HG03378 (cell line): Measurements from ENCODE around the gene EFNB1.

Source experiments
- ATAC-seq: cut with Tn5 transposase; IDR thresholded peaks from one replicate; pipeline ENCODE4 v1.9.1; 2021; ENCODE audit warnings: mild to moderate bottlenecking, moderate library complexity; ENCODE audit not compliant: unreplicated experiment

The EFNB1 gene

DNA sequence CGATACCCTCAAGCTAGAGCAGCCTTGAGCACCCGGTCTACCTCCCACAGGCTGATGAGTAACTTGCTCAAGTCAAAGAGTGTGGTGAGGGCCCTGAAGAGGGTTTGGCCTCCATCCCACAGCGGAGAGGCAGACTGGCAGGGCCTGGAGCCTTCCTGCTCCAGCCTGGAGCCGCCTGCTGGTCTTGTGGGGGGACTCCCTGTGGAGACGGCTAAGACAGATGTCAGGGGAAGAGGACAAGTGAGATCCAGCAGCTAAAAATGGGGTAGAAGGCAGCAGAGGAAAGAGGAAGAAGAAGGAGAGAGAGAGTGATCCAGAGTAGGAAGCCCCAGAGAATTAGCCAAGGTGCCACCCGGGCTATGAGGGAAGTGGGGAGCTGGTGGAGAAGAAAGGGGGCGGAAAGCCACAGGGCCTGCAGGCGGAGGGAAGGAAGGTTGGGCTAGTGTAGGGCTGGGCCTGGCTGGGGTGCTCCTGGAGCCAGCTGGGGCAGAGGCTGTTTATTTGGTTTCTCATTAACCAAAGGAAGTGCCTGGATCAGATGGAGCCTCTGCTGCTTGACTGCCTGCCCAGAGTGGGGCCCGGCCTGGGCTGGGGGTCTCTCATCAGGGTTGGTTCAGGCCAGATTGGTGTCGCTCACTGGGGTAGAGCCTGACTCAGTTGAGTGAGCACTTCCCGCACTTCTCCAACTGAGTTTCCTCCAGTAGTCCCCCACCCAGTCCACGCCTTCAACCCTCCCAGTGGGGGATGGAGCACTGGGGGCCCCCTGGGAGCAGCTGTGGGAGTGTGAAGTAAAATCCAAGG, 14.2 kb downstream of the EFNB1 start:
- ATAC-seq: no peak

DNA sequence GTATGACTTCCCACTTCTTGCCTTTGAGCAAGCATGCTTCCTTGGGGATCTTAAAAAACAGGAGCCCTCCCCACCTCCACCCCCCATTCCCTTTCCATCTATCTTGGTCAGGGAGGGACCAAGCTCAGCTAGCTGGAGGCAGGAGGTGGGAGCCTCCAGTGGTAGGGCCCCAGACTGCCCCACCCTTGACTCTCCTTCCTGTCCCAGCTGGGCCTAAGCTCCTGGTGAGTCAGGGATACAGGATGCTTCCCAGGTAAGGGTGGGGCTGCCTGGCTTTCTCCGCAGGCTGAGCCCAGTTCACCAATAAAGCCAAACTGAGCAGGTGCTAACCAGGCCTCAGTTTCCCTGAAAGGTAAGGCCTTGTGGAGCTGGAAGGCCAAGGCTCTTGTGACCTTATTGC, 15.2 kb downstream of the EFNB1 start:
- ATAC-seq: no peak

DNA sequence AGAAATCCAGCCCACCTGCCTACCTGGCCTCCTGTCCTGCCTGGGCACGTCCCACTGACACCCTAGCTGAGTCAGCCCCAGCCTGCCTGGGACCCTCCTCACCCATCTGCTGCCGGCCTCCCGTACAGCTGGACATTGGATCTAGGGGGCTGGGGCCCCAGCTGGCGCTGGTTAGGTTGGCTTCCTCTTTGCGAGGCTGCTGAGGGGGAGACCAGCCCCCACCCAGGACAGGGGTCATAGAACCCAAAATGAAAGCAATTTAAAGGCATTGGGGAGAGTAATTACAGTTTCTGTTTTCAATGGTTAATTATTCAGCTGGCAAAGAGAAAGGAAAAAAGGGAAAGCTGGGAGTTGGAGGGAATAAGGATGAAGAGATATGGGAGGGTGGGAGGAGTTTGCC, 15.8 kb downstream of the EFNB1 start:
- no peak for ATAC-seq

DNA sequence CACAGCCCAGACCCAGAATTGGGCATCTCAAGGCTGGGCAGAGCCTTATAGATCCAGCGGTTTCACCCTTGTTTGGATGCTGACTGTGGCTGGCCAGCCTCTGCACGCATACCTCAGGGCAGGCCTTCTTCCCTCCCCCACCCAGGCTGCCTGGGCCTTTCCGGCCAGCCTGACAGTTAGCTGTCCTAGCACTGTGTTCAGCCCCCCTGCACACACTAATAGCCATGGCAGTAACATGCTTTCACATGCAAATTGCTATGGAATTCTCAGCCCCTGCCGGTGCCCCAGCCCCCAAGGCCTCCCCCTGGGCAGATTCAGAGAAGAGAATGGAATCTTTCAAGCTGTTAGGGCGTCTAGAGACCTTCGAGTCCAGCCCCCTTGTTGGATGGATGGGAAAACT, 17.7 kb downstream of the EFNB1 start:
- ATAC-seq: no peak

DNA sequence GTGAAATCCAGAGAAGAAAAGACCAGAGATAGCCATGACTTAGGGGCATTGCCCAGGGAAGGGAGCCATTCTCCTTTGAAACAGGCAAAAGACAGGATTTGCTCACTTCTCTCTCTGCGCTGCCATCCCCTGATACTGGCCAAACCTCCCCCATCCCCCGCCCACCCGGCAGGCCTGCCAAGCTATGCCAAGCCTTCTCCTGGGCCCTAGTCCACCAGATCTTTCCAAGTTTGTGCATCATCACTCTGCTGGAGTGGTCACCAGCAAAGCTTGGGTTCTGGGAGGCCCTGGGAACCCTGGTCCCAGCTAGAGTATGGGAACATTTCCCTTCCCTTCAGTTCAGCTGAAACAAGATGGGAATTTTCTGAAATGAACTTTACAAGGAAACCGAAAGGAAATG, 18.4 kb downstream of the EFNB1 start:
- ATAC-seq: no peak

DNA sequence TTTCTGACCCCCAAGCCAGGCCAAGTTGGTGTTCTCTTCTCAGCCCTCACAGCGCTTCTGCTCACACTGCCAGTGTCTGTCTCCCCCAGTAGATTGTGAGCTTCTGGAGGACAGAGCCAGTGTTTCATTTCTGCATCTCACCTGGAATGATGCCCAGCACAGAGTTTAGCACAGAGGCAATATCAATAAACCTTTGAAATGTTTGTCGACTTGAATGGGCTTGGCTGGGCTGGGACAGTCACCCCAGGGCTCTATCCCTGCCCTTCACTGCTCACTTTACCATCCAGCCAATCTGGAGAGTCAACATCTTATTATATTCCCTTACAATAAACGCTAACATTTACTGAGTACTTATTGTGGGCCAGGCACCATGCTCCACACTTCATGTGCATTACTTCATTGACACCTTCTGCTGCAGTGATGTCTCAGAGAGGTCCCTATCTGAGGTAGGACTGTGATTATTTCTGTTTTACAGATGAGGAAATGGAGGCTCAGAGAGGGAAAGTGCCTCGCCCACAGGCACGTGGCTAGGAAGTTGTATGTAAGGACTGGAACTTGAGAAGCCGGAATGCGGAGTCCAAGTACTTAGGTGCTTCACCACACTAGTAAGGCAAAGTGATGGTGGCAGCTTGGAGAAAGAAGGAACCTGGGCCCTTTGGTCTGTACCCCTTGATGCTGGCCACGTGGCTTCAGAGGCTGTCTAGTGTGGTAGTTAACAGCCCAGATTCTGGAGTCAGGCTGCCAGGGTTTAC, 19.5 kb downstream of the EFNB1 start:
- ATAC-seq: no peak

DNA sequence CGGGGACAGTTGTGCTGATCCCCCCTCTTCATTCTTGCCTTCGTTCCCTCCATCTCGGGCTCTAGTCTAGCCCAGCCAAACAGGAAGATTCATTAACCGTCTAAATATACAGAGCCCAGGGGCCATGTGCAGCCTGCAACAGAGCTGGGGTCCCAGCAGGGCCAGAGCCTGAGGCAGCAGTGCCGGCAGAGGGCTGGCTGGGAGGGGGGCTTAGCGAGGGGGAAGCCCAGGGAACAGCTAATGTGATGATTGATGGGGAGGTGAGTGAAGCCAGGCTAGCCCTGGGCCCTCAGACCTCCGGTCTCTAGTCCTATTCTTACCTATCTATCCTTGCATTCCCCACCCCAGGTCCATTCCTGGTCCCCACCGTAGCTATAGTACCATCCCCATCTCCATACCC, 22.3 kb downstream of the EFNB1 start:
- ATAC-seq: no peak

DNA sequence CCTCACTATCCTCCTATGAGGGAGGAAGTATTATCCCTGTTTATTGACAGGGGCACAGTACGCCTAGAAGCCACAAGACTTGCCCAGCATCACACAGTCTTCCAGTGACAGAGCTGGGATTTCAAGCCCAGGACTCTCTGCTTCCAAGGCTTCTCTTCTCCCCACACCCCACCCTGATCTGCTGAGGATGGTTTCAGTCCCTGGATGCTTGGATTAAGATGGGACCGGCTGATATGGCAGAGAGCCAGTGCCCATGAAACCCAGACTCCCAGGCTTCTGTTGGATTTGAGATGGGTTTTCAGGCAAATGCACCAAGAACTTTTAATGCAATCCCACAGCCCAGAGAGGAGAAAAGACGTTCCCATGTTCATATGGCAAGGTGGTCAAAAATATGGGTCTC, 23.2 kb downstream of the EFNB1 start:
- no peak for ATAC-seq

DNA sequence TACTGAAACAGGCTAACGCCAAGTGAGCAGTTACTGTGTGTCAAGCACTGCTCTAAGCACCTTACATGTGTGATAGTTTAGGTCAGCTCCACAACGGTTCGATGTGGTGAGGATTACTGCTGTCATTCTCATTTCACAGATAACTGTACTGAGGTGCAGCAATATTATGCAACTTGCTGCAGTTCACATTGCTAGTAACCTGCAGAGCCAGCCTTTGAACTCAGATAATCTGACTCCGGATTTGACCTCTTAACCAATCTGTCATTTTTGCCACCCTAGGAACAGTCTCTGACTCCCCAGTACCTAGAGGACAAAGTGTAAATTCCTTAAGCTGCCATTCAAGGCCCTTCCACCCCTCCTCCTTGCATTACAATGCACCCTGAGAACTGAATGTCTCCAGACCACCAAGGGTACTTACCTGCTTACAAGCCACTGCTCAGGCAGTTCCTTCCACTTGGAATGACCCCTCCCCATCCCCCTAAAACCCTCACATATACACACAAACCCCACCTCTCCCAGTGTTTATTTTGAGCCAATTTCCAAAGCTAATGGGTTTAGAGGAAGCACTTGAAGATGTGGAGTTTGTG, 24.9 kb downstream of the EFNB1 start:
- ATAC-seq: no peak

DNA sequence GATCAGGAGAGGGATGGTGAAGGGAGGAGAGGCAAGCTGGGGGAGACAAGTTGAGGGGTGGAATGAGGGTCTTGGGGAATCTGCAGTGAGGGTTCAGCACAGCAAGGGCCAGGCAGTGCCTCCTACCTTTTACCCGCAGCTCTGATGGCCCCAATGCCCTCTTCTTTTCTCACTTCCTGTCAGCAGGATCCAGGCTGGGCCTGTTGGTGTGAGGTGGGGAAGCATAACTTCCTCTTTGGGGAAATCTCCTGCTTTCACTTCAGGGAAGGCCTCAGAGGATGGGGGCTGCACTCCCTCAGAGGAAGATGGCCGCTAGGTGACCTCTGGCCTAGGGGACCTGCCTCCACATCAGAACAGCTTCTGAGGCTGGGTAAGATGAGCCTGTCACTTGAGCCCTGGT, 36.5 kb downstream of the EFNB1 start:
- ATAC-seq: no peak

DNA sequence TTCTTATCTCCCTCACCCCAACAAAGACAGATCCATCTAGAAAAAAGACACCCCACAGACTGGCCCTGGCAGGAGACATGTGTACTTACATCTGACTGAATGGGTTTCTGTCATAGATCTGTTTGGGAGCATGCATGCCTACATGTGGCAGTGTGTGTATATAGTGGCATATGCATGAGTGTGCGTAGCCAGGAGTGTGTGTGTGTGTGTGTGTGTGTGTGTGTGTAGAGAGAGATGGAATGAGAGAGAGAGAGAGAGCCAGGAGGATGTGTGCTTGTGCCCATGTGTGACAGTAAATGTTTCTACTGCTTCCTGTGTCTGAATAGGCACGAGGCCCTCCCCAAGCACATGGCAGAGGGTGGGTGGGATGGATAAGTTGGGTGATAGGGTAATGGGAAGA, 37.1 kb downstream of the EFNB1 start:
- ATAC-seq: no peak

DNA sequence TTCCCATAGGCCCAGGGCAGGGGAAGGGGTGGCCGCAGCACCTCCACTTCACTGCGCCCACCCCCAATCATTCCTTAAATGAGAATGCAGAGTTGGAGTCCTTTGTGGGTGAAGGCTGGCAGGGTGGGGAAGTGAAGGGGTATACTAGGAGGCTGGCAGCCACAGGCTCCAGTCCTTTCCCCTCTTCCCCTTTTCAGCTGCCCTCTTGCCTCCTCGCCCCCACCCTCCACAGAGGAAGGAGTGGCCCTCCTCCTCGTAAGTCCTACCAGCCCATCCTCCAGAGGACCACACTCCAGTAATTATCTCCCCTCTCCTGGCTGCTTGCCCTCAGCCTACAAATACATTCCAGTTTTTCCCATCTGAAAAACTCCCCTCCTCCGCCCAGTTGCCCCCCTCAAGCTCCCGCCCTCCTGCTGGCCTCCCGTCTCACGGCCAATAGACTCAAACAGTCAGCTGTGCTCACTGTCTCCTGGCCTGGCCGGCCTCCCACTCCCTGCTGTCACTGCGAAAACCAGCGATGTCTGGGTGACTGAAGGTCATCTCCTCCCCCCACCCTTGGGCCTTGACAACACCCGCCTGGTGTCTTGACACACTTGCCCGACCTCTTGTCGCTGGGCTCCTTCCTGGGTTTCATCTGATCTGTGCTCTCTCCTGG, 38.8 kb downstream of the EFNB1 start:
- ATAC-seq: no peak

DNA sequence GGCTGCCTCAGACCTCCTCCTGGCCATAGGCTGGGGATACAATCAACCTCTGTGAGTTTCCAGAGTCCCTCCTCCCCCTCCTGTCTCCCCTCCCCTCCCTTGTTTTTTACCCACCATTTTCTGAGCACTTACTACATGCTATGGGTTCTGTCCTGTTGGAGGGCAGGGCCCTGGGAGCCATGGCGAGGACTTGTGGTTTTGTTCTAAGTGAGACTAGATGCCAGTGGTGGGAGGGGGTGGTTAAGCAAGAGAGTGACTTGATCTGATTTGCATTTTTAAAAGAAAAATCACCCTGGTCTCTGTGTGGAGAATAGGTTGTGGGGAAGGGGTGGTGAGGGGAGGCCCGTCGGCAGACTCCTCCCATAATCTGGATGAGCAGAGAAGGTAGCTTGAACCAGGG, 39.5 kb downstream of the EFNB1 start:
- ATAC-seq: no peak

DNA sequence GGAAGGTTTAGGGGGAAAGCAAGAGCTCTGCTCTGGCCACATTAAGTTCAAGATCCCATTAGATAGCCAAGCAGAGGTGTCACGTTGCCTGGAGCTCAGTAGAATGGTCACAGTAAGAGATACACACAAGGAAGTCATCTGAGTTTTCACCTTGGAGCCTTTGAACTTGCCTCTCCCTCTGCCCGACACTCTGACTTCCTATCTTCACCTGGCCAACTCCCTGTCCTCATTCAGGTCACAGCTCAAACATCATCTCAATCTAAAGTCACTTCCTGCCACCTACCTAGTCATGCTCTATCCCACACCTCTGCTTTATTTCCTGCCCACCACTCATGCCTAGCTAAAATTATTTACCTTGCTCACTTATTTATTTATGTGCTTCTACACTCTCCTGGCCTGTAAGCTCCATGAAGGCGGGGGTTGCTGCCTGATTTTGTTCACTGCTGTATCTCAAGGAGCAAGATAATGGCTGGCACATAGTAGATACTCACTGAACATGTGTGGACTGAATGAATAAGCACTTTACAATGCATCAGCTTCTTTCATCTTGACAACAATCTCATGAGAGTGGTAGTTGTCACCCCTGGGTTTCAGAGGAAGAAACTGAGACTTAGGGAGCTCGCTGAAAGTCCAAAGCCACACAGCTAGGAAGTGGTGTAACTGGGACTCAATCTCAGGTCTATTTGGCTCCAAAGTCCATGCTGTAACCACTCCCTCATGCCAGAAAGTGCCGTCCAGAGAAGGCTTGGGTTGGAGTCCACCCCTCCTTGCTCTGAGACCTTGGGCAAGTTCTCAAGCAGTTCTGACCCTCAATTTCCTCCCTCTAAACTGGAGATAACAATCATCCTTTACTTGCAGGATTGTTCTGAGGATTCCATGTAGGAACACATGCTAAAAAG, 40.3 kb downstream of the EFNB1 start:
- no peak for ATAC-seq

DNA sequence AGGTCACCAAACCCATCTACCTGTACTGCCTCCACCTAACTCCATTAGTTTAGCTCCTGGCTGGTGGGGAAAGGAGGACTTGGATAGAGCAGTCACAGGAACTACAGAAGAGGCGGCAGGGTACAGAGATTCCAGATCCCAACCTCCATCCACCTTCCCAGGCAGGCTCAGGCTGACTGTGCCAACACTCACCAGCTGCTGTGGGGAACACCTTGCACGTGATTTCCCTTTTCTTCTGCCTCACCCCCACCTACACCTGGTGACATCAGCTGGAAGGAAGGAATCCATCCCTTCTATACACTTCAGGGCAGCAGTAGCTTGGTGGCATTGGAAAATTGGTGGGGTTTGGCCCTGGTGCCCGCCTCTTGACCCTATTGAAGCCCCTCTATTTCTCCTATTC, 41.5 kb downstream of the EFNB1 start:
- ATAC-seq: no peak

DNA sequence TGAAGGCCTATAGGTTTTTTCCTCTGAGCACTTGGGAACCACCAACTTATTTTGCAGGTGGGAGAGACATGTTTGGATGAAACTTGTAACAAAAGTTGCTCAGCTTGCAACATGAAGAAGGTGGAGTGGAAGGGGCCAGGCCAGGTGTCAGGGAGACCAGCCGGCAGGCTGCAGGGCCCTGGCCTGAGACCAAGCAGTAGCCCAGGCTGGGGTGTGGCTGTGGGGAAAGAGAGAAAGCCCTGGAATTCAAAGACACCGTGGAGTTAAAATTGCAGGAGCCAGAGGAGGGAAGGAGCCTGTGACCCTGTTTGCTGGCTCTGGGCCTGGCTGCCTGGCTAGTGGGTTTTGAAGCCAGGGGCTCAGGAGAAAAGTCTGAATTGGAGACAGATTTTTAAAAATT, 43.4 kb downstream of the EFNB1 start:
- no peak for ATAC-seq

DNA sequence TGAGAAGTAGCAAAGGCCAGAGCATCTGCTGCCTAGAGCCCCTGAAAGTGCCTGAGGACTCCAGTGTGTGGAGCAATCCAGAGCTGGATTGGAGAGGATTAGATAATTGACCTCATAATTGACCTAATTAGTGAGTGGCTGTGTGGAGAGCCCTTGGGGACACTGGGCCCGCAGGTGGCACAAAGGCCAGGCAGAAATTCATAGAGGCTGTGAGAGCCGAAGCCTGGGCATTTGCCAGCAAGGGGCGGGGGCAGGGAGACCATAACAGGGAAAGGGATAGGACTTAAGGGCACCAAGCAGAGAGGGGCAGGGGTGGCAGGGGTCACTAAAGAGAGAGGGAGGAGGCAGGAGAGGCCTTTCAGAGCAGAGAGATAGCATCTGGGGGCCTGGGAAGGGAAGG, 45.3 kb downstream of the EFNB1 start:
- no peak for ATAC-seq

DNA sequence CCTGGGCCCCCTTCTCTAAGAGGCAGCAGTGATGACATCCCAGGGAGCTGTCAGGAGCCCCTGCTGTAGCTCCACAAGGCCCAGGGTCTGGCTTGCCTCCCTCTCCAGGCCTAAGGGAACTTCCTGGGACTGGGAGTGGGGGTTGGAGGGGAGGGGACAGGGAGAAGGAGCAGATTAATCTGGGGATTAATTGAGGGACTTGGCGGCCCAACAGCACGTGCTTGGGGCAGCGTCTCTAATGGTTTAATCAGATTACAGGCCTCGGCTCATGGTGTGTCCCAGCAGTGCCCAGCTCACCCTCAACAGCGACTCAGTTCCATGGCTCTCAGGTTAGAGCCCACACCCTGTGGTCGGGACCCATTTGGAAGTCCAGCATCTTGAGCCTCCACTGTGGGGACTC, 47.9 kb downstream of the EFNB1 start:
- no peak for ATAC-seq

DNA sequence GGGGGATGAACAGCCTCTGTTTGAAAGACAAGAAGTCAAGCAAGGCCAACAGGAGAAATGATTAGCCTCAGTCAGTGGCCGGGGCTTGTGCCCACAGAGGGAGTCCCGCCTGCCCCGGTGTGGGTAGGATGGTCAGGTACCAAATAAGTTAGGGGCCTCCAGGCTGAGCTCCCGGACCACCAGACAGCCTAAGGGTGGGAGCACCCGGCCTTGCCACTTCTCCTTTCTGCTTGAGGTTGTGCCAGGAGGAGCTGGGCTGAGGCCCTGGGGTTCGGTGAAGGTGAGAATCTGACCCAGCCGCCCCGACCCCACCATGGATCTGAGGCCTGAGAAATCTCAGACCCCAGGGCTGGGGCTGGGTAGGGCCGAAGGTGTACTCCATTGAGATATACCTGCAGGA, 48.8 kb downstream of the EFNB1 start:
- ATAC-seq: no peak

DNA sequence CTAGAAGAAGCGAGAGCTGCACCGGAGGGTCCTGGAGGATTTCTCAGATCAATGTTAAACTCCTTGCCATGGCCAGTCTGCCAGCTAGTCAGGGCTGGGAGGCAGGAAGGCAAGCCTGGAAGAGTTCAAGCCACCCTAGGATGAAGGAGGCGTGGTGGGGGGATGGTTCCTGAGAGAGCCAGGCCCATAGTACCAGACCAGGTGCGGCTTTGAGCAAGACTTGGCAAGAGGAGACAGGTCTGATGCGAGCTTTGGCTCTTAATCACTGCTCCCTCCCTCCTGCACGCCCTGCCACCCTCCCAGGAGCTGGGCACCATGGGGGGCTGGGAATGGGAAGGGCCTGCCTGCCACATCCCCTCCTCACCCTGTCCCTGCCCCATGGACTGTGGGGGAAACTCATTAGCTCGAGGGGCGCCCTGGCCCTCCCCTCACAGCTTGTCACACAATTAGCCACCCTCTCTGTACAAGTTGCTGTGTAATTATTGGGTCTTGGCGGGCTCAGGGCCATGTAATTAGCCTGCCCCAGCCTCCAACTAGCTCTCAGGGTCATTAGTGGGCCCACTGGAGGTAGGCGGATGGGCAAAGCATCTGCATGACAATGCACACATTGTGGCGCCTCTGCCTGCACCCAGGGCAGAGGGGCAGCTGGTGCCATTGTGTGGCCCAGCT, 50.3 kb downstream of the EFNB1 start:
- ATAC-seq: no peak
